ENCODE measurements around the gene VPS72.
"Not testable (repeated sequence)": the region's sequence is repeated elsewhere in the genome, so short reads cannot be mapped to it uniquely, and the experiment has no call there.

VPS72 gene

GRCh38 chr1:151196292-151196800 is 6.3 kb upstream of the VPS72 start:
- Mint-ChIP-seq H3K4me1 (peaks cover 36% of the 10 kb centered on the region), H3K36me3 (peaks cover 30% of the 10 kb centered on the region), H3K9me3 (no peaks in the 10 kb centered on the region), H3K27ac (peak overlapping the region; percentile 48), H3K4me3 (no peak overlapping the region)
- ATAC-seq (peak; percentile 12), DNase-seq (ENCODE audit: low spot score in 2 of 2) (peak in 1 of 2 donors; percentile 61)

GRCh38 chr1:151194894-151195594 is 5.0 kb upstream of the VPS72 start:
- not testable (repeated sequence) for H3K27ac Mint-ChIP-seq; DNase-seq (ENCODE audit: low spot score in 2 of 2); H3K9me3 Mint-ChIP-seq; ATAC-seq; H3K4me3 Mint-ChIP-seq
- peaks cover 42% of the 10 kb centered on the region for H3K4me1 Mint-ChIP-seq
- H3K36me3 Mint-ChIP-seq = peaks cover 22% of the 10 kb centered on the region

GRCh38 chr1:151193856-151194255 is 3.9 kb upstream of the VPS72 start:
- Mint-ChIP-seq H3K27ac (no peak overlapping the region), H3K4me1 (peaks cover 37% of the 10 kb centered on the region), H3K9me3 (no peaks in the 10 kb centered on the region), H3K36me3 (peaks cover 21% of the 10 kb centered on the region), H3K4me3 (no peak overlapping the region)
- DNase-seq (ENCODE audit: low spot score in 2 of 2) = no peak
- no peak for ATAC-seq

DNA sequence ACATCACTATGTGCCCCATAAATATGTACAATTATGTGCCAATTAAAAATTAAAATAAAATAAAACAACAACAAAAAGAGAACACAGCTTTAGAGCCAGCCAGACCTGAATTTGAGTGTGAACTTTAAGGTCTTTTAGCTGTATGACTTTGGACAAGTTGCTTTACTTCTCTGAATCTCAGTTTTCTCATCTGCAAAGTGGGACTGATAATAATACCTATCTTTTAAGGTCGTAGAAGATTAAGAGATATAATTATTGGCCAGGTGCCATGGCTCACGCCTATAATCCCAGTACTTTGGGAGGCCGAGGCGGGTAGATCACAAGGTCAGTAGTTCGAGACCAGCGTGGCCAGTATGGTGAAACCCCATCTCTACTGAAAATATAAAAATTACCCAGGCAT is 3.3 kb upstream of the VPS72 start:
- no peak overlapping the region for H3K4me3 Mint-ChIP-seq
- no peak for ATAC-seq
- no peak for DNase-seq (ENCODE audit: low spot score in 2 of 2)
- no peak overlapping the region for H3K27ac Mint-ChIP-seq
- peaks cover 37% of the 10 kb centered on the region for H3K4me1 Mint-ChIP-seq
- H3K9me3 Mint-ChIP-seq = no peaks in the 10 kb centered on the region
- H3K36me3 Mint-ChIP-seq = peaks cover 16% of the 10 kb centered on the region

- Mint-ChIP-seq H3K4me1 (peaks cover 36% of the 10 kb centered on the region), H3K27ac (no peak overlapping the region), H3K36me3 (peaks cover 8% of the 10 kb centered on the region), H3K9me3 (no peaks in the 10 kb centered on the region), H3K4me3 (no peak overlapping the region)
- ATAC-seq = no peak
- DNase-seq (ENCODE audit: low spot score in 2 of 2) = no peak
Observed at GRCh38 chr1:151192047-151192446, 2.0 kb upstream of the VPS72 start.

GRCh38 chr1:151188667-151189066 is 1.3 kb downstream of the VPS72 start:
- DNase-seq (ENCODE audit: low spot score in 2 of 2); H3K9me3 Mint-ChIP-seq; ATAC-seq: not testable (repeated sequence)
- peak overlapping the region; percentile 98 for H3K27ac Mint-ChIP-seq
- peaks cover 35% of the 10 kb centered on the region for H3K36me3 Mint-ChIP-seq
- H3K4me3 Mint-ChIP-seq = peak overlapping the region; percentile 99
- peaks cover 30% of the 10 kb centered on the region for H3K4me1 Mint-ChIP-seq

GRCh38 chr1:151187205-151187604 is 2.8 kb downstream of the VPS72 start:
- peaks cover 50% of the 10 kb centered on the region for H3K36me3 Mint-ChIP-seq
- H3K4me3 Mint-ChIP-seq = no peak overlapping the region
- H3K4me1 Mint-ChIP-seq = peaks cover 30% of the 10 kb centered on the region
- no peak overlapping the region for H3K27ac Mint-ChIP-seq
- ATAC-seq (no peak), DNase-seq (ENCODE audit: low spot score in 2 of 2) (no peak)
- H3K9me3 Mint-ChIP-seq = no peaks in the 10 kb centered on the region

- ATAC-seq = no peak
- no peak for DNase-seq (ENCODE audit: low spot score in 2 of 2)
- H3K36me3 Mint-ChIP-seq = peaks cover 72% of the 10 kb centered on the region
- H3K9me3 Mint-ChIP-seq = no peaks in the 10 kb centered on the region
- no peak overlapping the region for H3K27ac Mint-ChIP-seq
- peaks cover 23% of the 10 kb centered on the region for H3K4me1 Mint-ChIP-seq
- no peak overlapping the region for H3K4me3 Mint-ChIP-seq
Observed at GRCh38 chr1:151184211-151184610, 5.8 kb downstream of the VPS72 start.

- Mint-ChIP-seq H3K27ac (peak overlapping the region; percentile 75), H3K36me3 (peaks cover 97% of the 10 kb centered on the region)
Observed at GRCh38 chr1:151176514-151177045, 13.4 kb downstream of the VPS72 start.

DNA sequence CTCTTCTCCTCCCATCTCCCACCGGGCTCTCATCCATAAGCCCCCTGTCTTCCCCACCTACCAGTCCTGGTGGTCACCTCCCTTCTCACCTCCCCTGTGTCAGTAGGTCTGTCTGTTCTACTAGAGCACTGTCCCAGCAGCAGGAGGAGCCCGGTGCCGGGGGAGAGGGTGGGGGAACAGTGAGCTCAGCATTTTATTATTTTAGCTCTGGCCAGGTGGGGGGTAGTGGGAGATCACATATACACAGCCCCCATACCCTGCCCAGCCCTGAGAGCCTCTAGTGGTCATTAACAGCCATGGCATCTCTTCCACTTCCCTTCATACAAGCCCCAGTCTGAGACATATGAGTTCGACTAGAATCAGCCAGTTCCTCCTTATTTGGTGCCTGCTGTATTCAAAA is 14.1 kb downstream of the VPS72 start, which contains the start of gene TMOD4:
TSS of gene TMOD4 (minus strand) at position 119 of the 400 bp plus-strand sequence. CDS start 1,106 bp downstream, outside the sequence.
- no peak within 1 kb of the TSS for H3K4me3 Mint-ChIP-seq
- peak within 1 kb of the TSS; percentile 75 for H3K27ac Mint-ChIP-seq
- ATAC-seq = peak; percentile 58
- DNase-seq (ENCODE audit: low spot score in 2 of 2) = no peak
- peaks cover 9% of the 10 kb centered on the region for H3K4me1 Mint-ChIP-seq
- H3K36me3 Mint-ChIP-seq = peaks cover 90% of the 10 kb centered on the region
- H3K9me3 Mint-ChIP-seq = no peaks in the 10 kb centered on the region

More at GRCh38 chr1:151176514-151177045, 13.4 kb downstream of the VPS72 start:
- peaks cover 12% of the 10 kb centered on the region for H3K4me1 Mint-ChIP-seq
- DNase-seq (ENCODE audit: low spot score in 2 of 2) = no peak
- no peak overlapping the region for H3K4me3 Mint-ChIP-seq
- H3K9me3 Mint-ChIP-seq = no peaks in the 10 kb centered on the region
- no peak for ATAC-seq

DNA sequence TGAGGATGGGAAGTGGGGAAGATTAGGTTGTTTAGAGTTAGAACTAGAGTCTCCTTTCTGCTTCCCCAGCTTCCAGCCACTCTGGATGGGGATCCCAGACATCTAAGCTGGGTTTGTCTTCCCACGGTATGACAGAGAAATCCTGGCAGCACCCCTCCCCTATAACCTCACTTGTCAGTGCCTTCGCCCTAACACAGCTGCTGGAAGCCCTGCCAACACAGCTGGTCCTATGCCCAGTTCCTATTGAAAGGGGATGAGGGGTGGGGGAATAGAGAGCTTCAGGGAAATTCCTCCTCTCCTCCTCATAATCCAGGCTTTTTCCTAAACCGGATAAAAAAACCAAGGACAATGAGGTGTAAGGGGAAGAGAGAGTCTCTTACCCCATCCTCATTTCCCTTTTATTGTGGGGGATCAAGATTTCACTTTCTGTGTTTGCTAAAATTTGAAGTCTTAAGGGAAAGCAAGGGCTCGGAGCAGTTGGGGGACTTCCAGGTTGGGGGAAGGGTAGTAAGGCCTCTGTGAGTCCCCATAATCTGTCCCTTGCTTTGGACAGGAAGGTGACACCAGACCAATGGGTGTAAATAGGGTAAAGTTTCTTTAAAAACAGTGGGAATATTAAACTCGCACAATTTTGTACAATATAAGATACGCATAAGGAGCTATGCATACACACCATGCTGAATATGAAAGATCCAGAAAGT is 14.8 kb downstream of the VPS72 start:
- no peaks in the 10 kb centered on the region for H3K9me3 Mint-ChIP-seq
- no peak overlapping the region for H3K4me3 Mint-ChIP-seq
- no peak for DNase-seq (ENCODE audit: low spot score in 2 of 2)
- no peak for ATAC-seq
- peaks cover 6% of the 10 kb centered on the region for H3K4me1 Mint-ChIP-seq
- H3K27ac Mint-ChIP-seq = peak overlapping the region; percentile 75
- peaks cover 90% of the 10 kb centered on the region for H3K36me3 Mint-ChIP-seq

- Mint-ChIP-seq H3K36me3 (peaks cover 90% of the 10 kb centered on the region), H3K4me1 (peaks cover 17% of the 10 kb centered on the region), H3K27ac (no peak overlapping the region), H3K9me3 (no peaks in the 10 kb centered on the region), H3K4me3 (no peak overlapping the region)
- DNase-seq (ENCODE audit: low spot score in 2 of 2) (no peak), ATAC-seq (no peak)
Observed at GRCh38 chr1:151171190-151171589, 18.8 kb downstream of the VPS72 start.

GRCh38 chr1:151167116-151167515 is 22.9 kb downstream of the VPS72 start:
- no peak for ATAC-seq
- Mint-ChIP-seq H3K4me1 (peaks cover 41% of the 10 kb centered on the region), H3K4me3 (peak overlapping the region; percentile 92), H3K27ac (peak overlapping the region; percentile 95), H3K36me3 (peaks cover 70% of the 10 kb centered on the region), H3K9me3 (no peaks in the 10 kb centered on the region)
- DNase-seq (ENCODE audit: low spot score in 2 of 2) = no peak

DNA sequence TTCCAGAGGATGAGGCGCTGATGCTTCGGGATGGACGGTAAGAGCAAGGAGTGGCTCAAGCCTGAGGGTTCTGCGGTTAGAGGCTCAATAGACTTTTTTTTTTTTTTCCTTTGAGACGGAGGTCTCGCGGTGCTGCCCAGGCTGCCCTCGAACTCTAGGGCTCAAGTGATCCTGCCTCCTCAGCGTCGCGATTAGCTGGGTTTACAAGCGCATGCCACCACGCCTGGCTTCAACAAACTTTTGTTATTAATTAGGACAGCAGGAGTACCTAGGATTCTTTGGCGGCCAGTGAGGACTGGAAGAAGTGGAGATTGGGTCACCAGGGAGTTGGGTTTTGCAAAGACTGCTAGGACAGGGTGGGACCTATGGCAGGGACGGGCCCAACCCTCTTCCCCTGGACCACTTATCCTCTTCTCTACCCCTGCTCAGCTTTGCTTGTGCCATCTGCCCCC is 23.5 kb downstream of the VPS72 start:
- Mint-ChIP-seq H3K27ac (peak overlapping the region; percentile 95), H3K9me3 (no peaks in the 10 kb centered on the region), H3K4me1 (peaks cover 46% of the 10 kb centered on the region), H3K4me3 (peak overlapping the region; percentile 92), H3K36me3 (peaks cover 73% of the 10 kb centered on the region)
- ATAC-seq (no peak), DNase-seq (ENCODE audit: low spot score in 2 of 2) (no peak)

- peak; percentile 95 for ATAC-seq
Observed at GRCh38 chr1:151165738-151166504, 24.1 kb downstream of the VPS72 start, which contains the start of the genes LYSMD1 and SCNM1. Gene LYSMD1 (minus strand): TSS chr1:151165902. CDS start chr1:151165258, 644 bp downstream. Gene SCNM1 (plus strand): TSS chr1:151166144. CDS start chr1:151166153, 9 bp downstream.

More at GRCh38 chr1:151165738-151166504, 24.1 kb downstream of the VPS72 start, which contains the start of the genes LYSMD1 and SCNM1:
- H3K9me3 Mint-ChIP-seq = no peaks in the 10 kb centered on the region
- H3K4me1 Mint-ChIP-seq = peaks cover 47% of the 10 kb centered on the region
- peak; percentile 78 to 97 for DNase-seq (ENCODE audit: low spot score in 2 of 2)
- peak within 1 kb of the TSS; percentile 95 for H3K27ac Mint-ChIP-seq
- peak within 1 kb of the TSS; percentile 92 for H3K4me3 Mint-ChIP-seq
- peaks cover 79% of the 10 kb centered on the region for H3K36me3 Mint-ChIP-seq

Measured in stimulated activated effector memory CD8-positive, alpha-beta T cell treated with anti-CD3 and anti-CD28 coated beads, Interleukin-12 subunit alpha, Interleukin-12 subunit beta, amount 100 ng/mL, for 72 hours (primary cell).